HL-60 (cell line): ENCODE results near the gene RAD9A.

Experiments
- POLR2AphosphoS5 ChIP-seq: IDR thresholded peaks from 2 replicates; pipeline ENCODE4 v1.6.1; 2012; ENCODE audit warnings: low read depth
- TF ChIP-seq, protein P1 (sequence below): IDR thresholded peaks from one replicate; pipeline ENCODE4 v1.5.1; 2011; ENCODE audit warnings: low read length, control low read depth, inconsistent platforms; ENCODE audit not compliant: insufficient read depth
- TF ChIP-seq, protein P2 (sequence below): IDR thresholded peaks from 2 replicates; pipeline ENCODE4 v1.6.1; 2012; ENCODE audit warnings: low read depth; ENCODE audit not compliant: insufficient replicate concordance

- no peak for TF ChIP-seq POLR2AphosphoS5
- TF ChIP-seq, protein P1, sequence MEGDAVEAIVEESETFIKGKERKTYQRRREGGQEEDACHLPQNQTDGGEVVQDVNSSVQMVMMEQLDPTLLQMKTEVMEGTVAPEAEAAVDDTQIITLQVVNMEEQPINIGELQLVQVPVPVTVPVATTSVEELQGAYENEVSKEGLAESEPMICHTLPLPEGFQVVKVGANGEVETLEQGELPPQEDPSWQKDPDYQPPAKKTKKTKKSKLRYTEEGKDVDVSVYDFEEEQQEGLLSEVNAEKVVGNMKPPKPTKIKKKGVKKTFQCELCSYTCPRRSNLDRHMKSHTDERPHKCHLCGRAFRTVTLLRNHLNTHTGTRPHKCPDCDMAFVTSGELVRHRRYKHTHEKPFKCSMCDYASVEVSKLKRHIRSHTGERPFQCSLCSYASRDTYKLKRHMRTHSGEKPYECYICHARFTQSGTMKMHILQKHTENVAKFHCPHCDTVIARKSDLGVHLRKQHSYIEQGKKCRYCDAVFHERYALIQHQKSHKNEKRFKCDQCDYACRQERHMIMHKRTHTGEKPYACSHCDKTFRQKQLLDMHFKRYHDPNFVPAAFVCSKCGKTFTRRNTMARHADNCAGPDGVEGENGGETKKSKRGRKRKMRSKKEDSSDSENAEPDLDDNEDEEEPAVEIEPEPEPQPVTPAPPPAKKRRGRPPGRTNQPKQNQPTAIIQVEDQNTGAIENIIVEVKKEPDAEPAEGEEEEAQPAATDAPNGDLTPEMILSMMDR = no peak
- TF ChIP-seq, protein P2, sequence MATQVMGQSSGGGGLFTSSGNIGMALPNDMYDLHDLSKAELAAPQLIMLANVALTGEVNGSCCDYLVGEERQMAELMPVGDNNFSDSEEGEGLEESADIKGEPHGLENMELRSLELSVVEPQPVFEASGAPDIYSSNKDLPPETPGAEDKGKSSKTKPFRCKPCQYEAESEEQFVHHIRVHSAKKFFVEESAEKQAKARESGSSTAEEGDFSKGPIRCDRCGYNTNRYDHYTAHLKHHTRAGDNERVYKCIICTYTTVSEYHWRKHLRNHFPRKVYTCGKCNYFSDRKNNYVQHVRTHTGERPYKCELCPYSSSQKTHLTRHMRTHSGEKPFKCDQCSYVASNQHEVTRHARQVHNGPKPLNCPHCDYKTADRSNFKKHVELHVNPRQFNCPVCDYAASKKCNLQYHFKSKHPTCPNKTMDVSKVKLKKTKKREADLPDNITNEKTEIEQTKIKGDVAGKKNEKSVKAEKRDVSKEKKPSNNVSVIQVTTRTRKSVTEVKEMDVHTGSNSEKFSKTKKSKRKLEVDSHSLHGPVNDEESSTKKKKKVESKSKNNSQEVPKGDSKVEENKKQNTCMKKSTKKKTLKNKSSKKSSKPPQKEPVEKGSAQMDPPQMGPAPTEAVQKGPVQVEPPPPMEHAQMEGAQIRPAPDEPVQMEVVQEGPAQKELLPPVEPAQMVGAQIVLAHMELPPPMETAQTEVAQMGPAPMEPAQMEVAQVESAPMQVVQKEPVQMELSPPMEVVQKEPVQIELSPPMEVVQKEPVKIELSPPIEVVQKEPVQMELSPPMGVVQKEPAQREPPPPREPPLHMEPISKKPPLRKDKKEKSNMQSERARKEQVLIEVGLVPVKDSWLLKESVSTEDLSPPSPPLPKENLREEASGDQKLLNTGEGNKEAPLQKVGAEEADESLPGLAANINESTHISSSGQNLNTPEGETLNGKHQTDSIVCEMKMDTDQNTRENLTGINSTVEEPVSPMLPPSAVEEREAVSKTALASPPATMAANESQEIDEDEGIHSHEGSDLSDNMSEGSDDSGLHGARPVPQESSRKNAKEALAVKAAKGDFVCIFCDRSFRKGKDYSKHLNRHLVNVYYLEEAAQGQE = no peak
These were observed 44.1 kb downstream of the RAD9A start for GRCh38 chr11:67435727-67436458.
